Upper lobe of left lung (tissue), 6 donors: ENCODE data around the gene INTS14. TPM values are rescaled to one million over a fixed set of nuclear protein-coding genes. Genes with fewer than 3 reads are reported as not detected.

ENCODE experiments used
- ATAC-seq, 2 donors: fragments of 200-7000 bp; cut with Tn5 transposase; one replicate each; pipeline ENCODE4 v1.9.1; 2022; ENCODE audit warnings: mild to moderate bottlenecking in 2 of 2, moderate library complexity in 2 of 2; ENCODE audit not compliant: low FRiP score in 2 of 2
- DNase-seq, 2 donors: peaks; one replicate each; pipeline ENCODE4 v3.0.0-alpha.2; 2019 to 2020
- H3K27ac ChIP-seq, 4 donors: fragments of 200-600 bp; sonication (generic); one replicate each; pipeline ENCODE4 v1.5.1; 2016 to 2019
- H3K27me3 ChIP-seq, 4 donors: fragments of 200-600 bp; sonication (generic); one replicate each; pipeline ENCODE4 v1.5.1; 2017 to 2019
- H3K36me3 ChIP-seq, 4 donors: fragments of 200-600 bp; sonication (generic); one replicate each; pipeline ENCODE4 v1.5.1; 2016 to 2019
- H3K4me1 ChIP-seq, 4 donors: fragments of 200-600 bp; sonication (generic); one replicate each; pipeline ENCODE4 v1.5.1; 2018 to 2019
- H3K4me3 ChIP-seq, 4 donors: fragments of 200-600 bp; sonication (generic); one replicate each; pipeline ENCODE4 v1.5.1; 2017 to 2019; ENCODE audit warnings: mild to moderate bottlenecking in 2 of 4, moderate library complexity in 1 of 4
- H3K9me3 ChIP-seq, 4 donors: fragments of 200-600 bp; sonication (generic); one replicate each; pipeline ENCODE4 v1.5.1; 2018 to 2019
- CTCF ChIP-seq, 6 experiments: fragments of 450-650 bp in 4 of 6; fragments of 200-600 bp in 2 of 6; sonication (generic) in 2 of 6; IDR thresholded peaks; one replicate each; pipeline ENCODE4 v1.5.1; 2016 to 2019; ENCODE audit warnings: antibody characterized with exemption in 6 of 6
- EP300 ChIP-seq, 4 donors: sonication (generic); formaldehyde crosslinking; IDR thresholded peaks; one replicate each; pipeline ENCODE4 v1.5.1; 2017; ENCODE audit warnings: antibody characterized with exemption in 4 of 4, control low read depth in 2 of 4
- POLR2A ChIP-seq, 4 donors: fragments of 450-650 bp; IDR thresholded peaks; one replicate each; pipeline ENCODE4 v1.5.1; 2016 to 2017; ENCODE audit warnings: antibody characterized with exemption in 4 of 4, mild to moderate bottlenecking in 2 of 4
- POLR2AphosphoS5 ChIP-seq, 2 donors: sonication (generic); formaldehyde crosslinking; IDR thresholded peaks; one replicate each; pipeline ENCODE4 v1.5.1; 2017; ENCODE audit warnings: antibody characterized with exemption in 2 of 2
- WGBS, 2 donors: methylation state at CpG; one replicate each; pipeline ENCODE4 v1.1.5; 2017 to 2018; 5-methylcytosine and 5-hydroxymethylcytosine counted together
- total RNA-seq, 6 donors: library from RNA; depleted of rRNA in 4 of 6; stranded (reverse); fragments of >200 nt in 4 of 6; gene quantifications; one replicate each; pipeline versions ENCODE4 v1.1.0 to v1.2.1, GENCODE V29; 2016 to 2021
- donor health status: DM: no; HTN: no; CAD: no; lungs with moderate emphysema.
- donor health status: DM: no; HTN: yes; CAD: no; lungs with severe emphysema.

Gene INTS14
- total RNA-seq, 6 donors from 2014 or later, result 25.1 to 44.4 (median 30.0) TPM

GRCh38 chr15:65569728-65570127, 41.2 kb downstream of the INTS14 start:
- no peak for DNase-seq
- Histone ChIP-seq H3K4me3 (no peak overlapping the region), H3K27me3 (no peaks in the 10 kb centered on the region), H3K9me3 (no peaks in the 10 kb centered on the region), H3K36me3 (peaks cover 3 to 59% (median 22%) of the 10 kb centered on the region in 4 donors), H3K4me1 (no peaks in the 10 kb centered on the region), H3K27ac (no peak overlapping the region)
- TF ChIP-seq POLR2AphosphoS5 (IDR thresholded peaks at IDR 0.05), result no peak
- TF ChIP-seq CTCF (IDR thresholded peaks at IDR 0.05), result no peak
- no peak for TF ChIP-seq EP300 (IDR thresholded peaks at IDR 0.05)
- no peak for TF ChIP-seq POLR2A (IDR thresholded peaks at IDR 0.05)
- ATAC-seq, result no peak
- 75 to 80% methylated on average over 3 of the region's 3 CpGs for WGBS, 2 donors

DNA sequence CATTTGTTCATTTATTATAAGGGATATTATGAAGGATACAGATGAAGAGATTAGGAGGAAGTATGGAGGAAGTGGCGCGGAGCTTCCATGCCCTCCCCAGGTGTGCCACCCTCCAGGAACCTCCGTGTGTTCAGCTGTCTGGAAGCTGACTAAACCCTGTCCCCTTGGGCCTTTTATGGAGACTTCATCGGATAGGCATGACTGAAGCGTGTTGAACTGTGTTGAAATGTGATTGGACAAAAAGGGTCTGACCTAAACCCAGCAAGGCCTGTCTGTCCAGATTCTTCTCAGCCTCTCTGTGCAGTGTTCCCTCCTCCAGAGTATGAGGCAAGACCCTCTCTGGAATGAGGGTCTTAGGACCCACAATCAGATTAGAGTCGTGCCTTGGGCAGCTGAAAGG, 49.0 kb downstream of the INTS14 start:
- H3K27ac ChIP-seq, result no peak overlapping the region
- H3K27me3 ChIP-seq, result no peaks in the 10 kb centered on the region
- DNase-seq, result no peak
- no peak for TF ChIP-seq POLR2A (IDR thresholded peaks at IDR 0.05)
- TF ChIP-seq CTCF (IDR thresholded peaks at IDR 0.05), result no peak
- TF ChIP-seq EP300 (IDR thresholded peaks at IDR 0.05), result no peak
- no peak for TF ChIP-seq POLR2AphosphoS5 (IDR thresholded peaks at IDR 0.05)
- 83 to 92% methylated on average over 6 of the region's 6 CpGs for WGBS, 2 donors
- ATAC-seq, result no peak
- no peaks in the 10 kb centered on the region for H3K9me3 ChIP-seq
- no peaks in the 10 kb centered on the region for H3K4me1 ChIP-seq
- H3K4me3 ChIP-seq, result no peak overlapping the region
- H3K36me3 ChIP-seq, result peaks cover 6 to 67% (median 35%) of the 10 kb centered on the region in 4 donors

DNA sequence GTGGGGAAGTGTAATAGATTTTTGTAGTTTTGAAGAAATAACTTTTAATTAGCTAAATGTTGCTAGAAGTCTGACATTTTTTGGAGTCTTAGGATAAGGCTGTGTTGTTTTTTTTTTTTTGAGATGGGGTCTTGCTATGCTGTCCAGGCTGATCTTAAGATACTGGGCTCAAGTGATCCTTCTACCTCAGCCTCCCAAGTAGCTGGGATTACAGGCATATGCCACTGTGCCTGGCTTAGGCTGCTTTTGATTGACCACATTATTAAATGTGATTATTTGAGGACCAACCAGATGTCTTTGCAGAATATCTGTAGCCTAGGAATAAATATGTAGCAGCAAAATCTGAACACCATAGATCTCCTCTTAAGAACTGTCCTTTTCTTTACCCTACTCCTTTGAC, 51.0 kb downstream of the INTS14 start:
- Histone ChIP-seq H3K4me3 (no peak overlapping the region), H3K27ac (no peak overlapping the region), H3K27me3 (no peaks in the 10 kb centered on the region), H3K36me3 (peaks cover 2 to 70% (median 32%) of the 10 kb centered on the region in 4 donors), H3K9me3 (no peaks in the 10 kb centered on the region), H3K4me1 (no peaks in the 10 kb centered on the region)
- DNase-seq, result no peak
- no peak for ATAC-seq
- TF ChIP-seq POLR2A (IDR thresholded peaks at IDR 0.05) (no peak), EP300 (IDR thresholded peaks at IDR 0.05) (no peak), POLR2AphosphoS5 (IDR thresholded peaks at IDR 0.05) (no peak), CTCF (IDR thresholded peaks at IDR 0.05) (no peak)

DNA sequence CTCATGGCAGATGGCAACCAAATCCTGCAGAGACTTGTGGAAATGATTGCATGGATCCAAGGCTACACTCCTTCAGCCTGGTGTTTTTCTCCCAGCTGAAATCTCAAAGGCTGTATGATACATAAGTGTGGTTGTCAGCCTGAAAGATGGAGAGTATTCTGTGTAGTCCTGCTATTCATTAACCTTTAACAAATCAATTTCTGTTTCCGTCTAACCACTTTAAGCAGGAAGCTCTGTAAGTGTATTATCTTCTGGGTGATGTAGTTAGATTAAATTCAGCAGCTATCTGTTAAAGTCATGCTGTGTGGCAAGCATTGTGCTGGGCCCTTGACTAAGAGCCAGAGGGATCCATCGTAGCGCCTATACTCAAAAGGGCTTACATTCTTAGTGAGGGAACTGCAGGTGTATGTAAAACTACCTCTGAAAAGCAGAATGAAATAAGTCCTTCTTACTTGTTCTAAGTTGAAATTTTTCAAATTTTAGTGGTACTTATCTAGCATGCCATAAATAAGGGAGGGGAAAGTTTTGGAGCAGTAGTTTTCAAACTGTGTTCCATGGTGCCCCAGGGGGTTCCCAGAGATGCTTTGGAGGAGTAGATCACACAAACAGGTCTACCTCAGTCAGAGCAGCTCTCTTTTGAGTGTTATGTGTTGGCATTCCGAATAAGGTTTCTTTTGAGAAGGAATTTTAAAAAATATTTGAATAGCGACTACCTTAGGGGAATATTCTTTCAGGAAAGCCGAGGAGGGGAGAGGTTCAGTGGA, 51.8 kb downstream of the INTS14 start:
- Histone ChIP-seq H3K4me3 (no peak overlapping the region), H3K27me3 (no peaks in the 10 kb centered on the region), H3K36me3 (peaks cover 2 to 65% (median 29%) of the 10 kb centered on the region in 4 donors), H3K4me1 (no peaks in the 10 kb centered on the region), H3K27ac (no peak overlapping the region), H3K9me3 (no peaks in the 10 kb centered on the region)
- ATAC-seq (no peak), DNase-seq (no peak)
- WGBS, 2 donors, result 92 to 93% methylated on average over 6 of the region's 6 CpGs
- no peak for TF ChIP-seq CTCF (IDR thresholded peaks at IDR 0.05)
- no peak for TF ChIP-seq POLR2AphosphoS5 (IDR thresholded peaks at IDR 0.05)
- TF ChIP-seq EP300 (IDR thresholded peaks at IDR 0.05), result no peak
- TF ChIP-seq POLR2A (IDR thresholded peaks at IDR 0.05), result no peak

- ATAC-seq, result no peak
- Histone ChIP-seq H3K4me3 (no peak overlapping the region), H3K27me3 (no peaks in the 10 kb centered on the region), H3K27ac (no peak overlapping the region), H3K4me1 (no peaks in the 10 kb centered on the region), H3K36me3 (peaks cover 2 to 59% (median 26%) of the 10 kb centered on the region in 4 donors), H3K9me3 (no peaks in the 10 kb centered on the region)
- WGBS, 2 donors, result 91 to 96% methylated on average over 5 of the region's 5 CpGs
- TF ChIP-seq CTCF (IDR thresholded peaks at IDR 0.05), result no peak
- no peak for TF ChIP-seq POLR2AphosphoS5 (IDR thresholded peaks at IDR 0.05)
- TF ChIP-seq POLR2A (IDR thresholded peaks at IDR 0.05), result no peak
- TF ChIP-seq EP300 (IDR thresholded peaks at IDR 0.05), result no peak
- DNase-seq, result no peak
Observed at GRCh38 chr15:65558336-65558735, 52.6 kb downstream of the INTS14 start.
